NCI-H1930 (cell line): Measurements from ENCODE around the gene ZNF148.
A peak's percentile ranks its signal among the peaks of the same experiment; 100 is the strongest.
"Not testable (repeated sequence)": the region's sequence is repeated elsewhere in the genome, so short reads cannot be mapped to it uniquely, and the experiment has no call there.

Experiments used
- DNase-seq, 2 experiments: peaks; one replicate each; lab custom pipeline; 2025; lab: John Stamatoyannopoulos, UW

The ZNF148 gene

DNA sequence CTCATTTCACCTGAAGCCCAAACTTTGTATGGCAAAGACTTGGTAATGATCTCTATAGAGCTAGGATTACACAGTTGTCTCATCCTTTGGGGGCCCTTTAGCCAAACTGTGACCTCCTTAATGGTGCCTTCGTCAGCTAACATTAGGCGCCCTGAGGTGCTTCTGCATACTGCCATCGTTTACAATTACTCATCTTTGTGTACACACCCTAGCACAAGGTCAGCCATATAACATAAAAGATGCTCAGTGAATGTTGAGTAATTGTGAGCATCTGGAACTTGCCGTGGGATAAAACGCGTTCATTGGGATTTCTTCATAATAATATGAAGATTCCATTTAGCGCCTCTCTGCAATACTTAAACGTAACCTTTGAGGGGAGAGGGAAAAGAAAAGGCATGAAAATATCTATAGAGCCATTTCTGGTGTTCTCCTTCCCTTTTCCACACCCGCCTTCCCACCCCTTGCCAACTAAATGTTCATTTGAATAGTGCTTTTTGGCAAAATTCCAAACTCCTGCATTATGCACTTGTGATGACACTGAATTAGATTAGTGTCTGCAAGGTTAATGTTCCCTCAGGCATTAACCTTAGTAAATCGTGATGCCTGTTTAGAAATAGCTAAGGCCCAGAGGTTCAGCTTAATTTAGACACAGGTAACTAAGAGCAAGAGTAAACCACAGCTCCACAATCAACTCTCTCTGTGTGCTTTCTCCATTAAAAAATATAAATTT, 990 bp upstream of the ZNF148 start:
- DNase-seq: peak in 1 of 2 experiments; percentile 3

DNA sequence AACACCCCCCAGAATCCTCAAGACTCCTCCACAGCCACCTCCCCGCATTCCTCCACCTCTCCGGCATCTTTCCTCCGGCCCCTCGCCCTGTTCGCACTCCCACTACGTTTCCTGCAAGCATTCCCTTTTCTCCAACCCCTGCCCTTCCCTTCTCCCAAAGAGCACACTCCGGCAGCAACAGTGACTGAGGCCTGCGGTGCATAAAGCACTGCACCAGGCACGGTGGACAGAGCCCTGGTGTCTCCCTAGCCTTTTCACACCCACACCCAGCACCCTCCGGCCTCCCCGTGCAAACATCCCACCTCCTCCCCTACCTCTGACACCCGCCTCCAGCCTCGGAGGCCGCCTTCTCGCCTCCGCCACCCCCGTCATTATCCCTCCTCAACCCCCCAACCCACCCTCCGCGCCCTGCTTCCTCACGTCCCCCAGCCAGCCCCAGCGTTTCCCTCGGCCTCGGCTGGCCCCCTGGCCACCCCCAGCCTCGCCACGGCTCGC, 577 bp downstream of the ZNF148 start:
- DNase-seq: no peak

DNA sequence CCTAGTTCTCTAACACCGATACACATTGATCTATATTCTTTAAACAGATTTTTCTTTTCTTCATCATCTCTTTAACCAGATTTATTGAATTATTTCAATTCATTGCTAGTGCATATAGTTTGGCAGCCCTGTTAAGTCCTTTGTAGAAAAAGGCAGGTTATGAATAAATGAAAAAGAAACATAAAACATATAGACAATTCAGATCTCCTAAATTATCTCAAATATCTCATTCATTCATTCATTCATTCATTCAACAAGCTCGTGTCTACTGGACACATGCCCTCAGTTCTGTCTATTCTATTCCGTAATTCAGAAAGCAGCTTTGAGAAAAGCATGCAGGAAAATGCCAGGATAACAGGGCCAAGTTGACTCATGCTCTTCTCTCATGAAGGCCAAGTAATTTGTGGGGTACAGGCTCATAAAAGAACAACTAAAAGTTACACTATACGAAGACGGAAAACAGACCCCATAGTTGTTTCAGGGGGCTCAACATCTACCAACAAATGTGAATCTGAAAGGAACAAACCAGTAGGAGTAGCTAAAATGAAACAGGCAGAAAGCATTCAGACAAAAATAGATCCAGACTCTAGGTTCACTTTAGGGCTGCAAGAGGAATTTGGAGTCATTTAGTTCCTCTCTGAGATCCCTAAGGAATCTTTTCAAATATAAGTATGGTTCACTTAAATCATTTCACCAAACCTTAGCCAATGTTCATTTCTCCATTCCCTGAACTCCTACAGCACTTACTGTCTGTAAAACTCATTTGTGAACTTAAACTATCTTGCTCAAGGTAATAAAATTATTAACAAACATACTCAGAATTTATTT, 7.5 kb downstream of the ZNF148 start:
- DNase-seq: no peak

DNA sequence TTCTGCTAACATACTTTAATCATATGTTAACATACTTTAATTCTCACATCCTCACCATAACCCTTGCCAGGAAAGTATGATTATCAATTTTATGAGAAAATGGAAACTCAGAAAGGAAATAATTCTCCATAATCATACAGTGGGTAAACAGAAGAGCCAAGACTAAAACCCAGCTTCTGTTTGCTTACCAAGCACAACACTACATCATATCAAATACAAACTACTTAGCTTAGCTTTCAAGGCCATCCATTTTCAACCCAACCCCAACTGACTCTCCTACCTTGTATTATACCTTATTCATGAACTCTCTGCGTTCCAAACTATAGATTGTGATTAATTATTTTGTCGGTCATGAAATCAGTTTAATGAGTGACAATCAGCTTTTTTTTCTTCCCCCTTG, 9.0 kb downstream of the ZNF148 start:
- DNase-seq: no peak

DNA sequence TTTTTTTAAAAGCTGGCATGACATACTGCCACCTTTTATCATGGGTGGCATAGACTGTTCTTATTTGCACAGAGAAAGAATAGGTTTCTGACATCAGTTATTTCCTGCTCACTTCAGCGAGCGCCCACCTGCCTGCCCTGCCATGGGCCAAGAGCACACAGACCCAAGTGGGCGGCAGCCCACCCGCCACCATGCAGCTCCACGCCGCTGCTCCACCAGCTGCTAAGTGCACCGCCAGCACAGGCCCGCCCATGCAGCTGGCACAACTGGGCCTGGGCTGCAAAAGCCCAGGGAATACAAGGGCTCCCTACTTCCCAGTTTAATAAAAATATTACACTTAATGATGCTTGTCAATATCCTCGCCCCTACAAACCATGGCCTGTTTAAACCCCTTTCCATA, 15.4 kb downstream of the ZNF148 start:
- no peak for DNase-seq

DNA sequence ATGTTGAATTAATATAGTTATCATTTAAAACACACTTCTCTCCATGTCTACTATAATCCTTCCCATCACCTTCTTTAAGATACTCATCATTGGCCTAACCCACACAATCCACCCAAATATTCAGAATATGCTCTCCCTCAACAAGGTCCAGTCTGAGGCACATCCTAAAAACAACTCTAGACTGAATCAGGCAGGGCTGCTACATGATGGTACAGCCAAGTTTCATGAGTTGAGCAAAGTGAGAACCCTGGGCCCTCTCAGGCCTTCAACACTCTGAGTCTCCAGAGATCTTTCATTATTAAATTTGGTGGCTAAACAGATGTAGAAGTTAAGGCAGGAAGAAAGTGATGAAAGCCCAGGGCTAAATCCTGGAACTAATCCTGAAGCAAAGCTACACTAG, 16.2 kb downstream of the ZNF148 start:
- no peak for DNase-seq

DNA sequence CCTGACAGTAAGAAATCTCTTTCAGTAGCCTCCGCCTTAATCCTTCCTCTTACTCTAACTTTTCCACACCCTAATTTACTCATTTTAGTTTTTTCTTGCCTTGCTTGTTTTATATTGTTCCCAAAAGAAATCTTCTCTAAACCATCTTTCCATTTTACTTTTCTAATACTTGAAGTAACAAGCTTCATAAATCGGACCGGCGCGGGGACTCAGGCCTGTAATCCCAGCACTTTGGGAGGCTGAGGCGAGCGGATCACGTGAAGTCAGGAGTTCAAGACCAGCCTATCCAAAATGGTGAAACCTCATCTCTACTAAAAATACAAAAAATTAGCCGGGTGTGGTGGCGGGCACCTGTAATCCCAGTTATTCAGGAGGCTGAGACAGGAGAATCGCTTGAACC, 17.3 kb downstream of the ZNF148 start:
- no peak for DNase-seq

DNA sequence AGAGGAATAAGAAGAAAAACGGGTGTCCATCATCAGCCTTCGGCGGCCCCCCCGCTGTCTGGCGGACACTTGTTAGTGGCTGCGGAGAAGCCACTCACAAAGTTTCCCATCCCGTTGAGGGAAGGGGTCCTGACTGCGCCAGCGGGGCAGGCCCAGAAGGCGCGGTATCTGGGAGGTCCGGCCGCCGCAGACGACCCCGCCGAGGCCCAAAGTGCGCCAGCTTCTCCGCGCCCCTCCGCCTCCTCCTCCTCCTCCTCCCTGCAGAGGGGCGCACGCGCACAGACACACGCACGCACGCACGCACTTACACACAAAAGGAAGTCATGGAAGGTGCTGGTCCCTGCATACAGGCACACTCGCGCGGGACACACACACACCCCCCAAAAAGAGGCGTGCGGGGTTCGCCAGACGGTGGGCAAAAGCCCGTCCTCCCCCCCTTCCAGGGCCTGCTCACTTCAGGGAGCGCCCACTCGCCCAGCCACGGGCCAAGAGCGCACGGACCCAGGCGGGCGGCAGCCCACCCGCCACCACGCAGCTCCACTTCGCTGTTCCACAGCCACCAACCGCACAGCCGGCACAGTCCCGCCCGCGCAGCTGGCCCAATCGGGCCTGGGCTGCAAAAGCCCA, 18.0 kb downstream of the ZNF148 start:
- DNase-seq: no peak

DNA sequence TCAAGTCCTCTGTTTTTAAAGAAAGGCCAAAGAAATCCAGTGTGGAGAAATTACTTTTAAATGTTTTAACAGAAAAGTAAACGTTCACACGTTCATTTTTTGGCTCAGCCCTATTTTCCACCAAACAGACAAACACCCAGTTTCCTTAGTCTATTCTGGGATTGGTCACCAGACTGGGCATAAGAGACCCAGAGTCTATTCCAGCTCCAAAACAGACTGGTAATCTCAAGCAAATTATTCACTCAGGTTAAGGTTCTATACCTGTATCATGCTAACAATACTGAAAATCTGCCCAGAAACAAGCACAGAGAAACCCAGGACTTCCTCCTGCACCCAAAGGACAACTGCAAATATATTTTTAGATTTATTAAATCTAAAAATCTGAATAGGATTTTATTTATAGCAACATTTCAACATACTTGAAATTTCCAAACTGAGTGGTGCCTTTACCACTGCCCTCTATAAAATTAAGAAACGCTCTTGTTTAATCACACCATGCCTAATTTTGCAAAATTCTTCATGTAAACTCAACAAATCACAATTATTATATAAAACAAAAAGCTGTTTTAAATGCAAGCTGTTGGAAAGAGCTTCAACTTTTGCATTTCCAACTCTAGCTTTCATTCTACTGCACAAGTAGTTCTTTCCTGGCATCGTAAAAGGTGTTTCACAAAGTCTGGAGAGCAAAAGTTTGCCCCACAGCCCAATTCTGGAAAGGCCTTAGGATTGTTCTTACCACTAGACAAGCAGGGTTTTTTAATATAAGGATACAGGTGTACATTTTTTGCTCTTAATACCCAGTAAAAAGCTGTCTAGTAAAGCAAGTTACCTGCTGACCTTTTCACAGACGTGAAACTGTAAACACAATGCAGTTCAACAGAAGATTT, 18.7 kb downstream of the ZNF148 start:
- DNase-seq: no peak

DNA sequence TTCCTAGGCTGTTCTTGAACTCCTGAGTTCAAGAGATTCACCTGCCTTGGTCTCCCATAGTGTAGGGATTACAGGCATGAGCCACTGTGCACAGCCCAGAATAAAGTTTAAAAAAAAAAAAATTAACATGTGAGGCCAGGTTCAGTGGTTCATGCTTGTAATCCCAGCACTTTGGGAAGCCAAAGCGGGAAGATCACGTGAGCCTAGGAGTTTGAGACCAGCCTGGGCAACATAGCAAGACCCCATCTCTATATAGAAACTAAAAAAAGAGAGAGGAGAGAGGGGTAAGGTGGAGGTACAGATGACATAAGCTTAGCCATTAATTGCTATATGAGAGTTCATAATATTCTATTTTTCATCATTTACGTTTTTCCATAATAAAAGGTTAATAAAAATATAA, 21.5 kb downstream of the ZNF148 start:
- no peak for DNase-seq

DNA sequence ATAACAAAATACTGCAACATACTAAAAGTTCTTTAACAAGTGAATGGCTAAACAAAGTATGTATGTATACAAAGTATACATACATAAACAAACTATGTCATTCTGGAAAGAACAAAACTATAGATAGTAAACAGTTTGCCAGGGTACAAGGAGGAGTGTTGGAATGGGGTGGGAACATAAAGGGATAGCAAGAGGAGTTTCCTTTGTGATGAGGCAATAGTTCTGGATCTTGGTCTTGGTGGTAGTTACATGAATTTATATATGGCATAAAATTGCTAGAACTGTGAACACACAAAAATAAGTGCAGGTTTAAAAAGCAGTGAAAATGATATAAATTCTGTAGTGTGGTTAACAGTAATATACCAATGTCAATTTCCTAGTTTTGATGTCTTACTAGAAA, 22.0 kb downstream of the ZNF148 start:
- DNase-seq: no peak

DNA sequence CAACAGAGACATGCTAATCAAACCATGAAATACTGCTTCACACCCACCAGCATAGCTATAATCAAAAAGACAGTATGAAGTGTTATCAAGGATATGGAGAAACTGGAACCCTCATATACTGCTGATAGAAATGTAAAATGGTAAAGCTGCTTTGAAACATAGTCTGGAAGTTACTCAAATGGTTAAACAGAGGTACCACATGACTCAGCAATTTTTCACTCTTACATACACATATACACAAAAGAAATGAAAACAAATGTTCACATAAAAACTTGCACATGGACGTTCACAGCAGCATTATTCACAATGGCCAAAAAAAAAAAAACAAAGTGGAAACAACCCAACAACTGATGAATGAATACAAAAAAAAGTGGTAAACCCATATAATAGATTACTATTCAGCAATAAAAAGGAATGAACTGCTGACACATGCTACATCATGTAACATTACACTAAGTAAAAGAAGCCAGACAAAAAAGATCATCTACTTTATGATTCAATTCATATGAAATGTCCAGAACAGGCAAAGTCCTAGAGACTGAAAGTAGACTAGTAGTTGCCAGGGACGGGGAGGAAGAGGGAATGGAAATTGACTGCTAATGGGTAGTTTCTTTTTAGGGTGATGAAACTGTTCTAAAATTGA, 23.2 kb downstream of the ZNF148 start:
- DNase-seq: no peak

DNA sequence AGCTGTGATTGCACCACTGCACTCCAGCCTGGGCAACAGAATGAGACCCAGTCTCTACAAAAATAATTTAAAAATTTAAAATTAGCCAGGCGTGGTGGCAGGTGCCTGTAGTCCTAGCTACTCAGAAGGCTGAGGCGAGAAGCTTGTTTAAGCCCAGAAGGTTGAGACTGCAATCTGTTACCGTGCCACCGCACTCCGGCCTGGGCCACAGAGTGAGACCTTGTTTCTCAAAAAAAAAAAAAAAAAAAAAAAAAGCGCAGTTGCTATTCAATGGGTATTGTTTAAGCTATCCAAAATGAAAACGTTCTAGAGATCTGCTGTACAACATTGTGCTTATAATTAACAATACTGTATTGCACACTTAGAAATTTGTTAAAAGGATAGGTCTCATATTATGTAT, 24.0 kb downstream of the ZNF148 start:
- DNase-seq: no peak

DNA sequence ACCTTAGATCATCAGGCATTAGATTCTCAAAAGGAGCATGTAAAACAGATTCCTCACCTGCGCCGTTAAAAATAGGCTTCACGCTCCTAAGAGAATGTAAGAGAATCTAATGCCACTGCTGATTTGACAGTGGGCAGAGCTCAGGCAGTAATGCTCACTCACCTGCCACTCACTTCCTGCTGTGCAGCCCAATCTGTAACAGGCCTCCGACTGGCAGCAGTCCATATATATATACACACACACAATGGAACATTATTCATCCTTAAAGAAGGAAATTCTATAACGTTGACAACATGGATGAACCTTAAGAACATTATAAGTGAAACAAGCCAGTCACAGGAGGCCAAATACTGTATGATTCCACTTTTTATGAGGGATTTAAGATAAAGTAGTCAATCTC, 24.5 kb downstream of the ZNF148 start:
- no peak for DNase-seq

DNA sequence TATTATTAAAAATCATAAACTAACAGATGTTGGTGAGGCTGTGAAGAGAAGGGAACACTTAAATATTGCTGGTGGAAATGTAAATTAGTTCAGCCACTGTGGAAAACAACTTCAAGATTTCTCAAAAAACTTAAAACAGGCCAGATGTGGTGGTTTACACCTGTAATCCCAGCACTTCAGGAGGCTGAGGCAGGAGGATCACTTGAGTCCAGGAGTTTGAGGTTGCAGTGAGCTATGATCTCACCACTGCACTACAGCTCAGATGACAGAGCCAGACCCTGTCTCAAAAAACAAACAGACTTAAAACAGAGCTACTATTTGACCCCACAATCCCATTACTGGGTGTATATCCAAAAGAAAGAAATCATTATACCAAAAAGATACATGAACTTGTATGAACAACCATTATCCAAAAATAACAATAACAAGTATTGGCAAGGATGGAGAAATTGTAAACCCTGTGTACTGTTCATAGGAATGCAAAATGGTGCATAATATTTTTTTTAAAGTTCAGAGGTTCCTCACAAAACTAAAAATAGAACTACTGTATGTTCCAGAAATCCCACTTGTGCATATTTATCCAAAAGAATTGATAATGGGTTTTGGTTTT, 25.5 kb downstream of the ZNF148 start:
- no peak for DNase-seq

DNA sequence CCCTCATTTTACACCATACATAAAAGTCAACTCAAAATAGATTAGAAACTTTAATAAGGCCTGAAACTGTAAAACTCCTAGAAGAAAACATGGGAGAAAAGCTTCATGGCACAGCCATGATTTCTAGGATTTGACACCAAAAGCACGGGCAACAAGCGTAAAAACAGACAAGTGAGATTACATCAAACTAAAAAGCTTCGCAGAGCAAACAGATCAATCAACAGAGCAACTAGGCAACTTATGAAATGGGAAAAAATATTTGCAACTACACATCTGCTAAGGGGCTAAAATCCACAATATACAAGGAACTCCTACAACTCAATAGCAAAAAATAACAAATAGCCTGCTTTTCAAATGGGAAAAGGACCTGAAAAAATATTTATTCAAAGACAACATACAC, 26.1 kb downstream of the ZNF148 start:
- DNase-seq: no peak

DNA sequence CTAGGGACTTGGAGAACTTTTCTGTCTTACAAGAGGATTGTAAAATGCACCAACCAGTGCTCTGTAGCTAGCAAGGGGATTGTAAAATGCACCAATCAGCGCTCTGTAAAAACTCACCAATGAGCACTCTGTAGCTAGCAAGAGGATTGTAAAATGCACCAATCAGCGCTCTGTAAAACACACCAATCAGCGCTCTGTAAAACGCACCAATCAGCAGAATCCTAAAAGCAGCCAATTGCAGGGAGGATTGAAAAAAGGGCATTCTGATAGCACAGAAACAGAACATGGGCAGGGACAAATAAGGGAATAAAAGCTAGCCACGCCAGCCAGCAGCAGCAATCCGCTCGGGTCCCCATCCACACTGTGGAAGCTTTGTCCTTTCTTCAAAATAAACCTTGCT, 31.8 kb downstream of the ZNF148 start:
- not testable (repeated sequence) for DNase-seq

DNA sequence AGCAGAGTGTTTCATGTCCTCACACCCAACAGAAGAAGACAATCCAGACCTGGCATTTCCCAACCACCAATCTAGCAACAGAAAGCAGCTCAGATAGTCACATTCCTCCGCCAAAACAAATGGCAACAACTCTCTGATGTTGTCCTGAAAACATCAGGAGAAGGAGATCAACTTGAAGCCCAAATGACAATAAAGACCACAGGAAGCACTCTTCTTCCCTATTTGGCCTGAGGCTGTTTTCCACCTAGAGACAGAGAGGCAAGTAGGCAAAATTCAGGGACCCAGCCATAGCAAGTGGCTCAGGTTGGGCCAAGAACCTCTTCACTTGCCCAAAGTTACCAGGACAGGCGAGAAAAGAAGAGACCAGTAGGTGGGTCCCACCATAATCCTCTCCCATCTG, 35.0 kb downstream of the ZNF148 start:
- no peak for DNase-seq

DNA sequence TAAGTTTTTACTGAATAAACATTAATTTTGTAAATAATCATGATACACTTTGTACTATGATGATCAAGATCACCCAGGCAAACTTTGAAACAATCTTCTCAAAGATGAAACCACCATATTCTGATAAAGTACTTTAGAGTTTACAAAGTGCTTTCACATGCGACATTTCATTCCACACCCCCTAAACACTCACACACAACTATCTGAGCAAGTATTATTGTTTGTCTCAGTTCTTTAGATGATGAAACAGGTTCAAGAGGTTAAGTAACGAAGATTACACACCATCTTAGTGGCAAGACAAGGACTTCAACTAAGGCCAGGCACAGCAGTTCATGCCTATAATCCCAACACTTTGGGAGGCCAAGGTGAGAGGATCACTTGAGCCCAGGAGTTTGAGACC, 37.6 kb downstream of the ZNF148 start:
- no peak for DNase-seq

DNA sequence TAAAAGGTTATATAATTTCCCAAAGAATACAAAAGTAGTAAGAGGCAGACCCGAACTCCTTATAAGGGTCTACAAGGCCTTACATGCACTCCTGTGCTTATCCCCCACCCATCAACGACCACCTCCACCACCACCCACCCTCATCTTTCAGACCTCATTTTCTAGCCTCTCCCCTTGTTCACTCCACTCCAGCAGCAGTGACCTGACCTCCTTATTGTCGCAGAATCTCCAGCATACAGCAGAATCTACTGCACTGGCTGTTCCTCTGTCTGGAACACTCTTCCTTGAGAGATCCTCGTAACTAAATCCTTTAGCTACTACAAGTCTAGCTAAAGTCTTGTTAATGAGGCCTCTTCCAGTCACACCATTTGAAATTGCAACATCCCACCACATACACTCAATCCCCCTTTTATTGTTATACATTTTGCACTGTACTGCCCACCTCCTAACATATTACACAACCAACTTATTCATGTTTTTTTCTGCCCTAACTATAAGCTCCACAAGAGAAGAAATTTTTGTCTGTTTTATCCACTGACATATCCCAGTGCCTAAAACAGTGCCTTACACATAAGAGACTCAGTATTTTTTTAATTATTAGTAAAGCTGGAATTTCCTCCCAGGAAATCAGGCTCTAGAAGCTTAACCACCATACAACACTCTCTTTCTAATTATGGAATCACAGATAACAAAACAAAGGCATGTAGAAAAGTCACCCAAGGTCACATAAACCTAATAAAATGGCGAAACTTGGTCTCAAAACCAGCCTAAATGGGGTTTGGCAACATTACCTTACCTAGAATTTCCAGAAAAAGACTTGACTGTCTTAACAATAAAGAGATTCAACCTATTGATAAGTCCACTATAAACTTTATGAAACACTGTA, 40.2 kb downstream of the ZNF148 start:
- DNase-seq: no peak
